Stomach smooth muscle (tissue), 2 donors: ENCODE data around the gene FAM180A.

Source experiments
- H3K27ac ChIP-seq: one replicate; pipeline ENCODE4 v1.7.0; 2013; ENCODE audit warnings: mild to moderate bottlenecking, low read length, inconsistent platforms
- H3K27me3 ChIP-seq, 2 donors: one replicate each; pipeline ENCODE4 v1.7.0; 2013; ENCODE audit warnings: low read length in 2 of 2; ENCODE audit not compliant: insufficient read depth in 2 of 2, control insufficient read depth in 1 of 2
- H3K36me3 ChIP-seq, 2 donors: one replicate each; pipeline ENCODE4 v1.7.0; 2013; ENCODE audit warnings: low read length in 2 of 2; ENCODE audit not compliant: control insufficient read depth in 2 of 2, insufficient read depth in 2 of 2
- H3K4me1 ChIP-seq: one replicate; pipeline ENCODE4 v1.7.0; 2013; ENCODE audit warnings: low read length; ENCODE audit not compliant: control insufficient read depth, insufficient read depth
- H3K4me3 ChIP-seq, 2 donors: one replicate each; pipeline ENCODE4 v1.7.0; 2013; ENCODE audit warnings: low read length in 2 of 2
- H3K9ac ChIP-seq, 2 donors: one replicate each; pipeline ENCODE4 v1.7.0; 2013; ENCODE audit warnings: low read length in 2 of 2, mild to moderate bottlenecking in 1 of 2
- H3K9me3 ChIP-seq, 2 donors: one replicate each; pipeline ENCODE4 v1.7.0; 2013; ENCODE audit warnings: low read length in 2 of 2; ENCODE audit not compliant: control insufficient read depth in 2 of 2
- donor health status: healthy.
- donor health status: Pancreatic carcinoma.

Gene FAM180A

GRCh38 chr7:135748770-135749169 is at the start of gene FAM180A:
TSS of gene FAM180A (minus strand) at chr7:135748813. CDS start at chr7:135748580, 233 bp downstream.
- H3K36me3 ChIP-seq: no peaks in the 10 kb centered on the region
- H3K9me3 ChIP-seq: no peaks in the 10 kb centered on the region
- no peaks in the 10 kb centered on the region for H3K27me3 ChIP-seq
- H3K4me1 ChIP-seq: peaks cover 13% of the 10 kb centered on the region
- H3K4me3 ChIP-seq: peak within 1 kb of the TSS in 1 of 2 donors; percentile 47
- H3K9ac ChIP-seq: no peak within 1 kb of the TSS
- peak within 1 kb of the TSS; percentile 46 for H3K27ac ChIP-seq

GRCh38 chr7:135798095-135798494 is 49.5 kb upstream of the FAM180A start:
- Histone ChIP-seq H3K27ac (no peak overlapping the region), H3K4me3 (no peak overlapping the region), H3K9me3 (no peaks in the 10 kb centered on the region), H3K9ac (no peak overlapping the region), H3K27me3 (no peaks in the 10 kb centered on the region), H3K36me3 (no peaks in the 10 kb centered on the region), H3K4me1 (peaks cover 15% of the 10 kb centered on the region)

- Histone ChIP-seq H3K9me3 (no peaks in the 10 kb centered on the region), H3K9ac (no peak overlapping the region), H3K4me1 (peaks cover 15% of the 10 kb centered on the region), H3K27me3 (no peaks in the 10 kb centered on the region), H3K4me3 (no peak overlapping the region), H3K27ac (peak overlapping the region; percentile 41), H3K36me3 (no peaks in the 10 kb centered on the region)
Measured at GRCh38 chr7:135795846-135796570, 47.4 kb upstream of the FAM180A start.

GRCh38 chr7:135793841-135794240 is 45.2 kb upstream of the FAM180A start:
- H3K9me3 ChIP-seq: no peaks in the 10 kb centered on the region
- no peak overlapping the region for H3K9ac ChIP-seq
- no peak overlapping the region for H3K4me3 ChIP-seq
- H3K4me1 ChIP-seq: peaks cover 15% of the 10 kb centered on the region
- no peaks in the 10 kb centered on the region for H3K27me3 ChIP-seq
- no peaks in the 10 kb centered on the region for H3K36me3 ChIP-seq
- H3K27ac ChIP-seq: no peak overlapping the region

- Histone ChIP-seq H3K4me1 (peaks cover 10% of the 10 kb centered on the region), H3K27ac (no peak overlapping the region), H3K9me3 (no peaks in the 10 kb centered on the region), H3K4me3 (no peak overlapping the region), H3K9ac (no peak overlapping the region), H3K36me3 (no peaks in the 10 kb centered on the region), H3K27me3 (no peaks in the 10 kb centered on the region)
Measured at GRCh38 chr7:135792866-135793265, 44.3 kb upstream of the FAM180A start.

- Histone ChIP-seq H3K27ac (no peak overlapping the region), H3K4me3 (no peak overlapping the region), H3K9ac (no peak overlapping the region), H3K27me3 (no peaks in the 10 kb centered on the region), H3K36me3 (no peaks in the 10 kb centered on the region), H3K9me3 (no peaks in the 10 kb centered on the region), H3K4me1 (peaks cover 10% of the 10 kb centered on the region)
Measured at GRCh38 chr7:135792363-135792668, 43.7 kb upstream of the FAM180A start.

- Histone ChIP-seq H3K27ac (no peak overlapping the region), H3K36me3 (no peaks in the 10 kb centered on the region), H3K9ac (no peak overlapping the region), H3K9me3 (no peaks in the 10 kb centered on the region), H3K4me1 (peaks cover 8% of the 10 kb centered on the region), H3K4me3 (no peak overlapping the region), H3K27me3 (no peaks in the 10 kb centered on the region)
Measured at GRCh38 chr7:135791543-135792362, 43.1 kb upstream of the FAM180A start.

GRCh38 chr7:135790371-135790977 is 41.9 kb upstream of the FAM180A start:
- Histone ChIP-seq H3K27ac (no peak overlapping the region), H3K9me3 (no peaks in the 10 kb centered on the region), H3K36me3 (no peaks in the 10 kb centered on the region), H3K27me3 (no peaks in the 10 kb centered on the region), H3K4me3 (no peak overlapping the region), H3K9ac (no peak overlapping the region), H3K4me1 (peaks cover under 1% of the 10 kb centered on the region)

GRCh38 chr7:135789956-135790355 is 41.3 kb upstream of the FAM180A start:
- H3K9me3 ChIP-seq: no peaks in the 10 kb centered on the region
- H3K9ac ChIP-seq: no peak overlapping the region
- no peaks in the 10 kb centered on the region for H3K36me3 ChIP-seq
- no peaks in the 10 kb centered on the region for H3K27me3 ChIP-seq
- no peaks in the 10 kb centered on the region for H3K4me1 ChIP-seq
- H3K27ac ChIP-seq: no peak overlapping the region
- H3K4me3 ChIP-seq: no peak overlapping the region

GRCh38 chr7:135789431-135789830 is 40.8 kb upstream of the FAM180A start:
- Histone ChIP-seq H3K27ac (no peak overlapping the region), H3K4me3 (no peak overlapping the region), H3K4me1 (no peaks in the 10 kb centered on the region), H3K9me3 (no peaks in the 10 kb centered on the region), H3K9ac (no peak overlapping the region), H3K36me3 (no peaks in the 10 kb centered on the region), H3K27me3 (no peaks in the 10 kb centered on the region)
